Measurements from ENCODE around the gene LDLRAD4.
"Not testable (repeated sequence)": the region's sequence is repeated elsewhere in the genome, so short reads cannot be mapped to it uniquely, and the experiment has no call there.

Gene LDLRAD4

DNA sequence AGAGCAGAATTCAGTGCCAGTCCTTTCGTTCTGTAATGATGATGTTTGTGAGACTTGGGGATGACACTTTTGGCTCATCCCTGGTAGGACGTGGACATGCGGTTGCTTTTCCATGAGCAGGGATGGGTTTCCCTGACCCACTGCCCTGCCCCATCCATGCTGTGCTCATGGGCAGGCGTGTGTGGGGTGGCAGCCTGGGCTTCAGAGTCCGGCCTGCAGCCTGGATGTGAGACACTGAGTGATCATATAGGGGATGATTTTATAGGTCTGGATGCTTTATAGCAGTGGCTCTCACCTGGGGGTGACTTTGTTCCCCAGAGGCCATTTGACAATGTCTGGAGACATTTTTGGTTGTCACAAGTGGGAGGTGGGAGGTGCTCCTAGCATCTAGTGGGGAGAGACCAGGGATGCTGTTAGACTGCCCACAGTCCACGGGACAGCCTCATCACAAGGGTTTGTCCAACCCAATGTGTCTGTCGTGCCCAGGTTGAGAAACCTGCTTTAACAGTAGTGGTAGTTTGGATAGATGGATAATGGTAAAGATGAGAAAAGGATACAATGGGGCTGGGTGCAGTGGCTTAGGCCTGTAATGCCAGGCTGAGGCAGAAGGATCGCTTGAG lies 38.9 kb downstream of the LDLRAD4 start:
- Histone ChIP-seq H3K4me3 (ENCODE audit: low read depth in 1 of 2, low read length in 2 of 2) (no peak overlapping the region), H3K9ac (ENCODE audit: low read depth in 1 of 2, low read length in 2 of 2) (no peak overlapping the region), H3K27me3 (ENCODE audit: control insufficient read depth in 1 of 2, insufficient read depth in 2 of 2, low read length in 2 of 2) (no peaks in the 10 kb centered on the region), H3K9me3 (ENCODE audit: control insufficient read depth in 1 of 2, low read length in 2 of 2) (no peaks in the 10 kb centered on the region), H3K36me3 (ENCODE audit: control insufficient read depth in 1 of 2, insufficient read depth in 2 of 2, low read length in 2 of 2) (no peaks in the 10 kb centered on the region), H3K27ac (ENCODE audit: low read depth, low read length) (no peak overlapping the region), H3K4me1 (ENCODE audit: control insufficient read depth in 1 of 2, insufficient read depth in 2 of 2, low read length in 2 of 2) (peaks cover 12 to 17% of the 10 kb centered on the region in 2 donors)

DNA sequence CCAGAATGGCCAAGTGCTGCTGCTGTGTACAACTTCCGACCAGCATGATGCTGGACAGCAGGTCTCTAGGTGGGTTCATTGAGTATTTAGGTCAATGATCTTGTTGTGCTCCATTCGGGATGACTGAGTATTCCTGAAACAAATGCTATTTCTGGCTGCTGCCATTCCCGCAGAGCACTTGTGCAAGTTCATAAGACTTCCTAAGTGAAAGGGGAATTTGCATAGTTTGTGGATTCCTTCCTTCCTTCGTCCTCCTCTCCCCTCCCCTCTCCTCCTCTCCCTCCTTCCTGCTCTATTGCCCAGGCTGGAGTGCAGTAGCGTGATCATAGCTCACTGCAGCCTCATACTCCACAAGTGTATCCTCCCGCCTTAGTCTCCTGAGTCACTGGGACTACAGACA lies 40.4 kb downstream of the LDLRAD4 start:
- Histone ChIP-seq H3K36me3 (ENCODE audit: control insufficient read depth in 1 of 2, insufficient read depth in 2 of 2, low read length in 2 of 2) (no peaks in the 10 kb centered on the region), H3K9me3 (ENCODE audit: control insufficient read depth in 1 of 2, low read length in 2 of 2) (no peaks in the 10 kb centered on the region), H3K9ac (ENCODE audit: low read depth in 1 of 2, low read length in 2 of 2) (no peak overlapping the region), H3K4me1 (ENCODE audit: control insufficient read depth in 1 of 2, insufficient read depth in 2 of 2, low read length in 2 of 2) (peaks cover 12 to 13% of the 10 kb centered on the region in 2 donors), H3K27ac (ENCODE audit: low read depth, low read length) (no peak overlapping the region), H3K27me3 (ENCODE audit: control insufficient read depth in 1 of 2, insufficient read depth in 2 of 2, low read length in 2 of 2) (no peaks in the 10 kb centered on the region), H3K4me3 (ENCODE audit: low read depth in 1 of 2, low read length in 2 of 2) (no peak overlapping the region)

DNA sequence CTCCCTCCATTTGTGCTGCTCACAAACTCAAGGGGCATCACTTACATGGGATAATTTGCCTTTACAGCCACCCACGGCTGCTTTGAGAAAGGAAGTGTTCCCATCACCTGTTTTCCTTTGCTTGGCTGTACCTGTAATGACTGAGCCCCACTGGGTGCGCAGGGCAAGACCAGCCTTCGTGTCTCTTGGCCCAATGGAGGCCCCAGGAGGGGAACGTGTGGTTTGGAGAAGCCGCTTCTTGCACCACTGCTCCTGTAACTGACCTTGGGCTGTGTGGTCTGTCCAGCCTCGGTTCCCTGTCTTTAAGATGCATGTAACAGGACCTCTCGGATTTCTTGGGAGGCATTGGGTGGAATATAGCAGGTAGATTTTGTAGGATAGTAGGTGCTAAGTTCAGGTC lies 41.1 kb downstream of the LDLRAD4 start:
- Histone ChIP-seq H3K9ac (ENCODE audit: low read depth in 1 of 2, low read length in 2 of 2) (no peak overlapping the region), H3K4me1 (ENCODE audit: control insufficient read depth in 1 of 2, insufficient read depth in 2 of 2, low read length in 2 of 2) (peaks cover 12 to 13% of the 10 kb centered on the region in 2 donors), H3K27me3 (ENCODE audit: control insufficient read depth in 1 of 2, insufficient read depth in 2 of 2, low read length in 2 of 2) (no peaks in the 10 kb centered on the region), H3K36me3 (ENCODE audit: control insufficient read depth in 1 of 2, insufficient read depth in 2 of 2, low read length in 2 of 2) (no peaks in the 10 kb centered on the region), H3K4me3 (ENCODE audit: low read depth in 1 of 2, low read length in 2 of 2) (no peak overlapping the region), H3K9me3 (ENCODE audit: control insufficient read depth in 1 of 2, low read length in 2 of 2) (no peaks in the 10 kb centered on the region), H3K27ac (ENCODE audit: low read depth, low read length) (no peak overlapping the region)

DNA sequence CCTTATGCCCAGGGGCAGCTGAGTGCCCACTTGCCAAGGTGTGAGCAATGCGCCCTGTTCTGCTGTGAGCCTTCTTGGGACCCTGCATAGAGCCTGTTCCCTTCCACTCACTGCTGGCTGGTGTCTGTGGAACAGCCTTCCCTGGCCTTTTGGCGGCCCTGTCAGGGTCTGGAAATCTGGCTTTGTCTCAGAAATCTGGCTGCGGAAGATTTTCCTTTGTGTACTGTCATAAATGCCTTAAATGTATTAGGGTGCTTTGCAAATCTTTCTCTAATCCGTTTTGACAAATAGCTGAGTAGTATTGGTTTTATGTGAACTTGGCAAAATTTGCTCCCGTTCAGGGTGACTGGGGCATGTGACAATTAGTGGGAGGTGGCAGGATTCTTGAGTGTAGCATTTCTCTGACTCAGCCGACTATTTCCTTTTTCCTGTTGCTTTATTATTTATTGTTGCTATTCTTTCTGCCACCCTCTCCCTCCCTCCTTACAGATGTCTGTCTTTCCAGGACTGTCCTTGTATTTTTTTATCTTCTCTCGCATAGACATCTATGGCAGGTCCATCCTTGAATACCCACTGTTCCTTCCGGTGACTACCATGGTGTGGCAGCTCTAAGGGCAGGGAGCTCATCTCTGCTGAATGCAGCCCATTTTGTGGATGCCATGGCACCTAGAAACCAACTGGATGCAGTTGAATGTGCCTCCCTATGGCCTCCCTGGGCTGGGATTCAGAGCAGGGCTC lies 41.8 kb downstream of the LDLRAD4 start:
- no peak overlapping the region for H3K9ac ChIP-seq (ENCODE audit: low read depth in 1 of 2, low read length in 2 of 2)
- peaks cover 12 to 13% of the 10 kb centered on the region in 2 donors for H3K4me1 ChIP-seq (ENCODE audit: control insufficient read depth in 1 of 2, insufficient read depth in 2 of 2, low read length in 2 of 2)
- no peak overlapping the region for H3K4me3 ChIP-seq (ENCODE audit: low read depth in 1 of 2, low read length in 2 of 2)

DNA sequence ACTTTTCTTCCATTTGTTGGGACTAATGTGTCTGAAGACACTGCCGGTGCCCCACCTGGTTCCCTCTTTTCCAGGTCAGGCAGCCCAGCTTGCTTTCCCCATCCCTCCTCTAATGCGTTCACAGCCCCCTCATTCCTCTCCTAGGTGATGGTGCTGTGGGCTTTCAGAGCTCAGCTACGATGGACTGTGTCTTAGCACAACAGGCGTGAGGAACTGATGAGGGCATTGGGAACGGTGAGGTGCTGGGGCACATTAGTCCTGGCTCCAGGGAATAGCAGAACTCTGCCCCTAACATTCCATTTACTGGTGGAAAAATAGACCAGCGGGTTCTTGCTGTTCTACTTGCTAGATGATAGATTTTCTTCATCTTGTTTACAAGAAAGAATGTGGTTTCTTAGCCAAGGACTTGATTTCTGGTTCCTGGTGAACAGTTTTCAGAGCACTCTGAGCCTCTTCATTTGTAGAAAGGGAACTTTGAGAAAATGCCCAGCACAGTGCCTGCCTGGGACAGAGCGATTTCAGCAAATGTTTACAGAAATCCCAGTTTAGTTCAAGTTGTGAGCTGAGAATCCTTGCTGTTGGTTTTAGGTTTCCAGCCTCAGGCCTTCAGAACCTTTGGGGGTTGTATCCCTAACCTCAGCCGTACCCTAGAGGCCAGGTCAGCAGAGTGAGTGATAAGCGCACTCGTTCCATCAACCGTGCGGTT lies 42.5 kb downstream of the LDLRAD4 start:
- Histone ChIP-seq H3K4me3 (ENCODE audit: low read depth in 1 of 2, low read length in 2 of 2) (no peak overlapping the region), H3K36me3 (ENCODE audit: control insufficient read depth in 1 of 2, insufficient read depth in 2 of 2, low read length in 2 of 2) (no peaks in the 10 kb centered on the region), H3K9ac (ENCODE audit: low read depth in 1 of 2, low read length in 2 of 2) (no peak overlapping the region), H3K27me3 (ENCODE audit: control insufficient read depth in 1 of 2, insufficient read depth in 2 of 2, low read length in 2 of 2) (no peaks in the 10 kb centered on the region), H3K27ac (ENCODE audit: low read depth, low read length) (no peak overlapping the region), H3K9me3 (ENCODE audit: control insufficient read depth in 1 of 2, low read length in 2 of 2) (no peaks in the 10 kb centered on the region), H3K4me1 (ENCODE audit: control insufficient read depth in 1 of 2, insufficient read depth in 2 of 2, low read length in 2 of 2) (peaks cover 12 to 13% of the 10 kb centered on the region in 2 donors)

More for the DNA sequence above, 41.8 kb downstream of the LDLRAD4 start:
- Histone ChIP-seq H3K27ac (ENCODE audit: low read depth, low read length) (no peak overlapping the region), H3K27me3 (ENCODE audit: control insufficient read depth in 1 of 2, insufficient read depth in 2 of 2, low read length in 2 of 2) (no peaks in the 10 kb centered on the region), H3K9me3 (ENCODE audit: control insufficient read depth in 1 of 2, low read length in 2 of 2) (no peaks in the 10 kb centered on the region), H3K36me3 (ENCODE audit: control insufficient read depth in 1 of 2, insufficient read depth in 2 of 2, low read length in 2 of 2) (no peaks in the 10 kb centered on the region)

DNA sequence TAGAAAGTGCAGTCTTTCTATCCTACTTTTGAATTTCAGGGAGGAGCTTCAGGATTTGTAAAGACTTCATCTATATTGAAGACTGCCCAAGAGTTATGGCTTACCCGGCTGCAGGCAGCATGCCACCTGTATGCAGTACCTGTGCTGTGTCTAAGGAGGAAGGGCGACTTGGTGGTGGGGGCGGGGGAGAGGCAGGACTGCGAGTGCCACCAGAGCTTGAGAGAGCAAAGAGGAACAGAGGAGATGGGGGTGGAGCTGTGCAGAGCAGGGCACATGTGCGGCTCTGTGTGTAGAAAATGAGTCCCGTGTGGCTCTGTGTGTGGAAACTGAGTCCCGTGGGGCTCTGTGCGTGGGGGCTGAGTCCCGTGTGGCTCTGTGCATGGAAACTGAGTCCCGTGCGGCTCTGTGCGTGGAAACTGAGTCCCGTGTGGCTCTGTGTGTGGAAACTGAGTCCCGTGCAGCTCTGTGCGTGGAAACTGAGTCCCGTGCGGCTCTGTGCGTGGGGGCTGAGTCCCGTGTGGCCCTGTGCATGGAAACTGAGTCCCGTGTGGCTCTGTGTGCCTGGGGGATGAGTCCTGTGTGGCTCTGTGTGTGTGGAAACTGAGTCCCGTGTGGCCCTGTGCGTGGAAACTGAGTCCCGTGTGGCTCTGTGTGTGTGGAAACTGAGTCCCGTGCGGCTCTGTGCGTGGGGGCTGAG lies 43.2 kb downstream of the LDLRAD4 start:
- peaks cover 13 to 16% of the 10 kb centered on the region in 2 donors for H3K4me1 ChIP-seq (ENCODE audit: control insufficient read depth in 1 of 2, insufficient read depth in 2 of 2, low read length in 2 of 2)
- H3K9ac ChIP-seq (ENCODE audit: low read depth in 1 of 2, low read length in 2 of 2): no peak overlapping the region
- no peaks in the 10 kb centered on the region for H3K27me3 ChIP-seq (ENCODE audit: control insufficient read depth in 1 of 2, insufficient read depth in 2 of 2, low read length in 2 of 2)
- H3K4me3 ChIP-seq (ENCODE audit: low read depth in 1 of 2, low read length in 2 of 2): no peak overlapping the region
- no peaks in the 10 kb centered on the region for H3K36me3 ChIP-seq (ENCODE audit: control insufficient read depth in 1 of 2, insufficient read depth in 2 of 2, low read length in 2 of 2)
- H3K27ac ChIP-seq (ENCODE audit: low read depth, low read length): no peak overlapping the region
- no peaks in the 10 kb centered on the region for H3K9me3 ChIP-seq (ENCODE audit: control insufficient read depth in 1 of 2, low read length in 2 of 2)

DNA sequence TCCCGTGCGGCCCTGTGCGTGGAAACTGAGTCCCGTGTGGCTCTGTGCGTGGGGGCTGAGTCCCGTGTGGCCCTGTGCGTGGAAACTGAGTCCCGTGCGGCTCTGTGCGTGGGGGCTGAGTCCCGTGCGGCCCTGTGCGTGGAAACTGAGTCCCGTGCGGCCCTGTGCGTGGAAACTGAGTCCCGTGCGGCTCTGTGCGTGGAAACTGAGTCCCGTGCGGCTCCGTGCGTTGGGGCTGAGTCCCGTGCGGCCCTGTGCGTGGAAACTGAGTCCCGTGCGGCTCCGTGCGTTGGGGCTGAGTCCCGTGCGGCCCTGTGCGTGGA lies 43.8 kb downstream of the LDLRAD4 start:
- H3K4me1 ChIP-seq (ENCODE audit: control insufficient read depth in 1 of 2, insufficient read depth in 2 of 2, low read length in 2 of 2): peaks cover 13 to 16% of the 10 kb centered on the region in 2 donors
- not testable (repeated sequence) for H3K36me3 ChIP-seq (ENCODE audit: control insufficient read depth in 1 of 2, insufficient read depth in 2 of 2, low read length in 2 of 2); H3K4me3 ChIP-seq (ENCODE audit: low read depth in 1 of 2, low read length in 2 of 2); H3K9ac ChIP-seq (ENCODE audit: low read depth in 1 of 2, low read length in 2 of 2); H3K27ac ChIP-seq (ENCODE audit: low read depth, low read length); H3K9me3 ChIP-seq (ENCODE audit: control insufficient read depth in 1 of 2, low read length in 2 of 2); H3K27me3 ChIP-seq (ENCODE audit: control insufficient read depth in 1 of 2, insufficient read depth in 2 of 2, low read length in 2 of 2)

DNA sequence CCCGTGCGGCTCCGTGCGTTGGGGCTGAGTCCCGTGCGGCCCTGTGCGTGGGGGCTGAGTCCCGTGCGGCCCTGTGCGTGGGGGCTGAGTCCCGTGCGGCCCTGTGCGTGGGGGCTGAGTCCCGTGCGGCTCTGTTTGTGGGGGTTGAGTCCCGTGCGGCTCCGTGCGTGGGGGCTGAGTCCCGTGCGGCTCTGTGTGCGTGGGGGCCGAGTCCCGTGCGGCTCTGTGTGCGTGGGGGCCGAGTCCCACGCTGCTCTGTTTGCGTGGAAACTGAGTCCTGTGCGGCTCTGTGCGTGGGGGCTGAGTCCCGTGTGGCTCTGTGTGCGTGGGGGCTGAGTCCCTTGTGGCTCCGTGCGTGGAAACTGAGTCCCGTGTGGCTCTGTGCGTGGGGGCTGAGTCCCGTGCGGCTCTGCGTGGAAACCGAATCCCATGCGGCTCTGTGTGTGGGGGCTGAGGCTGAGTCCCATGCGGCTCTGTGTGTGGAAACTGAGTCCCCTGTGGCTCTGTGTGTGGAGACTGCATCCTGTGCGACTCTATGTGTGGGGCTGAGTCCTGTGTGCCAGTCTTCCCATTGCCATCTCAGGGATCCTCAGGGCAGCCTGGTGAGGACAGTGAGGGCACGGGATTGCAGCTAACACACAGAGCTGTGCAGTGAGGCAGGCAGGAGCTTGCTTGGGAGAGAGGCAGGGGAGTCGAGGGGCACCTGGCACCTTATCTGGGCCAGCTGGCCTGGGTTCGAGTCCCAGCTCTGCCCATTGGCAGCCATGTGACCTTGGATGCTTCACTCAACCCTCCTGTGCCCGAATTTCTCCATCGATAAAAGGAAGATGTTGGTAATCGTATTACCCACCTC lies 44.5 kb downstream of the LDLRAD4 start:
- Histone ChIP-seq H3K36me3 (ENCODE audit: control insufficient read depth in 1 of 2, insufficient read depth in 2 of 2, low read length in 2 of 2) (no peaks in the 10 kb centered on the region), H3K27ac (ENCODE audit: low read depth, low read length) (no peak overlapping the region), H3K9ac (ENCODE audit: low read depth in 1 of 2, low read length in 2 of 2) (no peak overlapping the region), H3K27me3 (ENCODE audit: control insufficient read depth in 1 of 2, insufficient read depth in 2 of 2, low read length in 2 of 2) (no peaks in the 10 kb centered on the region), H3K4me1 (ENCODE audit: control insufficient read depth in 1 of 2, insufficient read depth in 2 of 2, low read length in 2 of 2) (peaks cover 13 to 18% of the 10 kb centered on the region in 2 donors), H3K4me3 (ENCODE audit: low read depth in 1 of 2, low read length in 2 of 2) (no peak overlapping the region), H3K9me3 (ENCODE audit: control insufficient read depth in 1 of 2, low read length in 2 of 2) (no peaks in the 10 kb centered on the region)

DNA sequence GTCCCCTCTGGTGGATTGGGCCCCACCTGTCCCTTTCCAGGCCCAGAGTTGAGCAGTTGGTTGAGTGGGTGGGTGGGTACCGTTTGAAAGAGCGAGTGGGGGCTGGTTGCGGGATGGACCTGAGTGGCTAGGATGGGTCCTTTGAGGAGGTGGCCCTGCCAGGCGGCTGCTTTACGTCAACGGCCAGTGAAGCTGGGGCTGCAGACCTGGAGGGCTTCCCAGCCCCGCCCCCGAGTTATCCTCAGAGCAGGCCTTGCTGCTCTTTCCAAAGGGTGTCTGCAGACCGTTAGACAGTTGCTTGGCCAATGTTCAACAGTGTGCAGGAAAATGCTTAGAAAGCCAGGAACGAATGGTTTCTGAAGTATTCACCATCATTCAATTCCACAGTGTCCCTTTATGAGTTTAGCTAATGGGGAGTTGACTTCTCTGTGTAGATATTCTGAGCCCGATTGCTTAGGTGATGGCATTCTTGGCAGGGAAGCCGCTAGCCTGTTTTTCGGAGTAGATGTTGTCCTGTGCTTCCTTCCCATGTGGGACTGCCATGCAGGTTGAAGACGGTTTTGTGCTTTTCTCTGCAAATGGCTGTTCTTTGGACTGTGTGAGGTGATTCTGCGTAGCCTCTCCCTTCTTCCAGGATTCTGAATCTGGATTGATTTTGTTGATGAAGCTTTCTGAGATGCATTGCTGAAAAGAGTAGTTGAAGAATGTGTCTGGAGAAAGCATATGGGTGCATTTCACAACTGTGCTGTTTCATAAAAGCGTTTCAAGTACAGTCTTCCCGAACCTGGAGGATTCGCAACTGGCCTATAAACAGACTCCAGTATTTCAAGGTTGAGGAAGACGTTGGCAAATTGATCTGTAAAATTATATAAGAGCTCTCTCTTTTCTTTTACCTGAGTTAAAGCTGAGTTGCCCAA lies 45.8 kb downstream of the LDLRAD4 start:
- peaks cover 18% of the 10 kb centered on the region in 2 donors for H3K4me1 ChIP-seq (ENCODE audit: control insufficient read depth in 1 of 2, insufficient read depth in 2 of 2, low read length in 2 of 2)
- H3K27me3 ChIP-seq (ENCODE audit: control insufficient read depth in 1 of 2, insufficient read depth in 2 of 2, low read length in 2 of 2): no peaks in the 10 kb centered on the region
- no peak overlapping the region for H3K27ac ChIP-seq (ENCODE audit: low read depth, low read length)
- H3K4me3 ChIP-seq (ENCODE audit: low read depth in 1 of 2, low read length in 2 of 2): no peak overlapping the region
- H3K9ac ChIP-seq (ENCODE audit: low read depth in 1 of 2, low read length in 2 of 2): no peak overlapping the region
- H3K36me3 ChIP-seq (ENCODE audit: control insufficient read depth in 1 of 2, insufficient read depth in 2 of 2, low read length in 2 of 2): no peaks in the 10 kb centered on the region
- no peaks in the 10 kb centered on the region for H3K9me3 ChIP-seq (ENCODE audit: control insufficient read depth in 1 of 2, low read length in 2 of 2)

Measured in duodenal mucosa (tissue), 2 donors.